Activated naive CD4-positive, alpha-beta T cell treated with Interleukin-2 at 50 U/mL for 16 hours (primary cell): ENCODE measurements around the gene FARP1.
A peak's percentile ranks its signal among the peaks of the same experiment; 100 is the strongest.

Experiments used
- DNase-seq: peaks from one replicate; pipeline ENCODE4 v3.0.0-alpha.2; 2020

FARP1 gene

DNA sequence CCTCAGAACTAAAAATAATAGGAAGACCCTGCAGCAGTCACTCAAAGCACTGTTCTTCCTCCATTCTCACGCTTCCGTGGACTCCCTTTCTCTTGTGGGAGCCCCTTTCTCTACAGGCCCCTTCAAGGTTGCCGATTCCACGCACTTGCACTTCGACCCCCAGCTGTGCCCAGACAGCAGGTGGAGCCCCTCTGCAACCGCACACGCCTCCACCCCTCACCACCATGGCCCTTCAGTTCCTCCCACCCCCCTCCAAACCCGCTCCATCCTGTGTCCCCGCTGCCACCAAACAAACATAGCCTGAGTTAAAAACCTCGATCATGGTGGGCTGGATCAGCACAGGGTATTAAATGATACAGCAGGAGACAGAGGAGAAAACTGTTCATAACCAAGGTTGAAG is 331.4 kb downstream of the FARP1 start:
- DNase-seq: no peak

- no peak for DNase-seq
Observed at GRCh38 chr13:98474761-98475160, 331.9 kb downstream of the FARP1 start.

DNA sequence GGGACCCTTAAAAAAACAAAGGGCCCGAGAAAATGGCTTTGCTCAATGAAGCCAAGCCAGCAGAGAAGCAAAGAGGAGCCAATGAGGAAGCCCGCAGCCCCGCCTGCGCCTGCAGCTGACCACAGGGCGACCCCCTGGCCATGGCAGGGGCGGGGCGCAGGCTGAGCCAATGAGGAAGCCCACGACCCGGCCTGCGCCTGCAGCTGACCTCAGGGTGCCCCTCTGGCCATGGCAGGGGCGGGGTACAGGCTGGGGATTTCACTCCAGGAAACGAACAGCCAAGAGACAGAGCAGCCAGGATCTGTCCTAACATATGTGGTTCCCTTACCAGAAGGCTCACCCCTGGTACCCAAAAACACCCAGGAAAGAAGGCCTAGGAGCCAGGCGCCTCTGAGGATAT is 332.6 kb downstream of the FARP1 start:
- DNase-seq: no peak

- DNase-seq: peak; percentile 73
Observed at GRCh38 chr13:98476106-98476505, 333.2 kb downstream of the FARP1 start.

GRCh38 chr13:98476538-98476966 is 333.7 kb downstream of the FARP1 start:
- DNase-seq: peak; percentile 90

GRCh38 chr13:98478189-98479129 is 335.6 kb downstream of the FARP1 start:
- DNase-seq: peak; percentile 29

DNA sequence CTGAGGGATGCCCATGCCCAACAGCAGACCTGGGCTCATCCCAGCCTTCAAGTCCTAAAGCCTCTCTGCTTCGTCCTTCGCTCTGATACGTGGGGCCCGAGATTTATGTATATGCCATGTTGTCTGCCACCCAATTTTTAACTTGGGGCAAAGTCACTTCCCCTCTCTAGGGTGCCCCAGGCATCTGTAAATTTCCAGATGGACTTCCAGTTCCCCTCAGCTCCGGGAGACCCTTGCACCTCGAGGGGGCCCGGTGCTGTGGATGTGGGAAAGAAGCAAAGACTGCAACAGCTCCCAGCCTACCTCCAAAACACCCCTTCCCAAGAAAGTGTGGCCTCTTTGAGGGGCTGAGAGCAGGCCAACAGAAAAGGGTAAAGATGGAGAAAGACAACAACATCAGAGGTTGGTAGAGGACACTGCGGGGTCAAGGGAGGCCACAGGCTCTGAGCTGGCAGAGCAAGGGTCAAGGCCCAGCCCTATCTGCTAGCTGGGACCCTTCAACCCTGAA is 336.7 kb downstream of the FARP1 start:
- no peak for DNase-seq

DNA sequence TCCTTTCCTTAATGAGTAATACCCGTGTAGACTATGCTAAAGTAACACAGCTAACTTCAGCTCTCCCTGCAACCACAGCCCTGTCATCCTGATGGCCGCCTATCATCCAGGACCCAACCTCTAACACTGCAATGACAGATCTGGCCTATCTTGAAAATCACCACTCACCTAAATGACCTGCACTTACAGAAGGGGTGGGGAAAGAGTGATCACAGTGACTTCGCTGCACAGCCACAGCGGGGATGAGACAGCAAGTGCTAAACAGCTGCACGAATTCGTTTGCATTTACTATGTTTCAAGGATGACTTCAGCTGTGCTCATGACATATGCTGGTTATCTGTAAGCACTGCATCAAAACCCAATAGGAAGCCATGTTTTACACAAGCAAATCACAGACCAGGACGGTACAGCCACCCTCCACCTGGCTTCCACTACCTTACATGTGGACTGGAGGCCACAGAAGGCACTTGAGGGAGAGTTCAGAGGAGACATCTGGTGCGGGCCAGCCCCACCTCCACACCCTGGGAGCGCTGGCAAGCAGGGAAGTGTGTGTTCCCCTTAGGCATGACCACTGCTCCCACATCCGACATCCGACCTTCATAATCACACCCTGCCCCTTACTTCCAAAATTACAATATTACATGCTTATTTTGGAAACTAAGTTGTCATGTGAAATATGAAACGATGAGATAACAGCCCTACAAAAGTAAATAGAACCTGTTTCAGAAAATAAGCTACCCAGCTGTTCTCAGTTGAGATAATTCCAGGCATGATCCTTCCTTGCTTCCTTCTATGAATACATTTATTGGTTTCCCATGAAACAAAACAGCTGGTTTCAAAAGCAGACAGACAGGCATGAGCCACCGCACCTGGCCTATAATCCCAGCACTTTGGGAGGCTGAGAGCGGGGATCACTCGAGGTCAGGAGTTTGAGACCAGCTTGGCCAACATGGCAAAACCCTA is 338.3 kb downstream of the FARP1 start:
- peak; percentile 53 for DNase-seq

DNA sequence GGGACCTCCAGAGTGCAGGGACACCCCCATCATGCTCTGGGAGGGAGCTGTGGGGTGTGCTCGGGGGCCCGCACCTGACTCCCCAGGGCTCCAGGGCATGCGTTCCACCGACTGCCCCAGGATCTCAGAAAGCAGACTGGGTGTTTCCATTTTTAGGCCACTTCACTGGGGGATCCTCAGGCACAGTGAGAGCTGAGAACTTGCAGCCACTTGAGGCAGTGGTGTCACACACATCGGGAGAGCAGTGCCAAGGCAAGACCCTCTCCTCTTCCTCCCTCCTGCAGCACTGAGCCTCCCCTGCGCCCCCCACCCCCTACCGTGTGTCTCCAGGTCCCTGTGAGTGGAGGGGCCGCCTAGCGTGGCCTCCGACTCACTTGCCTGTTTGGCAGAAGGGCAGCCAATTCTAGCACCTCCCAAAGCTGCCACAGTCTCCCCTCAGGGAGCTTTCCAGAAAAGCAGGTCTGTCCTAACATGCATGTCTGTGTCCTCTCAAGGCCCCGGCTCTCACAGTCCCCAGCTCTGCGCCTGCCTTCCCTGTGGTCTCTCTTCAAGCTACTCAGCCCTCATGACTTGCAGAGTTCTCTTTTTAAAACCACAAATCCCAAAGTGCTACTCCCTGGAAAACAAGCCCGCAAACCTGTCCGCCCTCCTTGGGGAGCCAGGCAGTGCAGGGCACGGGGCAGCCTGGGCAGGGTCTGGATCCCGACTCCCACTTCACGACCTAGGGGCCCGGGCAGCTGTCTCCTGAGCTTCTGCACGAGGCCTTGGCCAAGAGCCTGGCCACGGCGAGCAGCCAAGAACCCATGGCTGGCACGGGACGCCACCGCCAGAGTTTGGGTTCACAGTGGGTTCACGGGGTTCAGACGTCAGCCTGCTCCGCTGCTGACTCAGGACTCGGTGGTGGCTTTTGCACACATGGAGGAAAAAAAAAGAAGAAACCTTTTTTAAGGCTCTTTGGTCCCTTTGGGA is 339.9 kb downstream of the FARP1 start:
- DNase-seq: no peak

GRCh38 chr13:98483601-98484288 is 340.9 kb downstream of the FARP1 start:
- no peak for DNase-seq

DNA sequence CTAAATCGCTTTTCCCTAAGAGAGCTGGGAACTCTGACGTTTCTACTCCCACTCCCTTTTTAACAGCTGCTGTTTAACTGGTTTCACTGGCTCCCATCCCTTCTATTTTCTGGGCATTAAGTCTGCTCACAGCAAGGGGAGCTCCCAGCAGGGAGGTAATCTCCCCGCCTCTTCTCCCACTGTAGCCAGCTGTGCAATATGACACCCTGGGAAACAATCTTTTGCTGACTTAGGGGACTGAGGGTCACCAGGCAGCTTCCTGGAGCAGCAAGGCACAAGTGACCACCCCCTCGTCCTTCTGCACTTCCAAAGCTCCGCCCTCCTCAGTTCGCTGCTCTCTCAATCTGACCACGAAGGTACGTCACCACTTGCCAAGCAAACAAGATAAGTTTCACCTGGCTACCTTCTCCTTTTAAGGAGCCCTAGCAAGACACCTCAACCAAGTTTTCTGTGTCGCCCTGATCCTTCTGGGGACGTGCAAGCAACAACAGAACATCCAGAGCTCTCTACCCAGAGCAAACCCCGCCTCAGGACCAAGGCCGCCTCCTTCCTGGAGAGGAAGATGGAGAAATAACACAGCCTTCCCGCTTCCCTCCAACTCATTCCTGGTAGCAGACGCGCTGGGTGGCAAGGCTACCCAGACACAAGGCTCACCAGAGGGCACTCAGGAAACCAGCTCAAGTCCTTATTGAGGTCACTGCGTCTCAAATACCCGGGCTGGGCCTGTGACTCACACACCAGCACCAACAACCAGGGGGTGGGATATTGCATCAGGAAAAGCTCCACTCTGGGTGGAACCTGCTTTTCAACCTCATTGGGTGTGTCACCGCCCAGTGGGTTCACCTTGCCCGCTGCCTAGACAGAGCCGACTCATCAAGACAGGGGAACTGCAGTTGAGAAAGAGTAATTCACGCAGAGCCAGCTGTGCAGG is 341.7 kb downstream of the FARP1 start:
- DNase-seq: peak; percentile 83

DNA sequence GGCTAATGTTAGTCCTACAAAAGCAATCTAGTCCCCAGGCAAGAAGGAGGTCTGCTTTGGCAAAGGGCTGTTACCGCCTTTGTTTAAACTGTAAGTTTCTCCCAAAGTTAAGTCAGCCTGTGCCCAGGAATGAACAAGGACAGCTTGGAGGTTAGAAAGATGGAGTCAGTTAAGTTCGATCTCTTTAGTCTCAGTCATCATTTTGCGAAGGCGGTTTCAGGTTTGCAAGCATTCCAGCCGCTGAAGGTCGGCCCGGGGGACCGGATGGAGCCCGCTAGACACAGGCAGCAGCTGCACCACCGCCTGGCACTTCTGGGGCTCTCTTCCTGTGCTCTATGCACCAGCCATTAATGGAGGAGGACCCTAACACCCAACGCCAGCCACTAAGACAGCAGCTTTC is 342.7 kb downstream of the FARP1 start:
- no peak for DNase-seq

DNA sequence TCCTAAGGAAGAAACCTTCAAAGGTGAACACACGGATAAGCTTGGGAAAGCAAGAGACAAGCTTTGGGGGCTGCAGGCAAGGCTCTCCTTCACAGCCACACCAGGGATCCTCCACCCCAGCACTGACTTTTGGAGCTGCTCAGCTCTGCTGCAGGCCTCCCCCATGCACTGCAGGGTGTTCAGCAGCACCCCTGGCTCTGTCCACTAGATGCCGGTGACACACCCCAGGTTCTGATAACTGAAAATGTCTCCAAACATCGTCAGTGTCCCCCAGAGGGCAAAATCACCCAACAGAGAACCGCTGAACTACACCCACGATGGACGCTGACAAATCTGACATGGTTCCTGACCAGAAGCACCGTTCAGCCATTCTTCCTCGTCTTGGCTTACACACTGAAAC is 343.5 kb downstream of the FARP1 start:
- no peak for DNase-seq

GRCh38 chr13:98487016-98487415 is 344.1 kb downstream of the FARP1 start:
- no peak for DNase-seq

GRCh38 chr13:98487522-98487921 is 344.6 kb downstream of the FARP1 start:
- no peak for DNase-seq

GRCh38 chr13:98488736-98489135 is 345.8 kb downstream of the FARP1 start:
- no peak for DNase-seq

- DNase-seq: no peak
Observed at GRCh38 chr13:98489446-98490194, 346.7 kb downstream of the FARP1 start.

- DNase-seq: no peak
Observed at GRCh38 chr13:98490195-98490836, 347.4 kb downstream of the FARP1 start.

- no peak for DNase-seq
Observed at GRCh38 chr13:98490866-98491265, 348.0 kb downstream of the FARP1 start.
